HepG2 (cell line): ENCODE data around the gene WNK2. TPM values are rescaled to one million over a fixed set of nuclear protein-coding genes. Genes with fewer than 3 reads are reported as not detected.

ENCODE experiments used
- ASH2L ChIP-seq: fragments of 300-600, 200-600 bp; sonication (generic); IDR thresholded peaks from 2 replicates; pipeline ENCODE4 v1.7.0; 2017; ENCODE audit warnings: low read depth, mild to moderate bottlenecking, moderate library complexity, mixed read lengths, low read length; ENCODE audit not compliant: insufficient read length
- HNF1A ChIP-seq, 2 experiments: sonication (generic) in 1 of 2; formaldehyde crosslinking in 1 of 2; IDR thresholded peaks; 2 replicates each; pipeline versions ENCODE4 v1.4.0 to v1.6.1; 2016 to 2020; ENCODE audit warnings: borderline replicate concordance in 1 of 2, low read depth in 1 of 2, mild to moderate bottlenecking in 1 of 2, missing genetic modification reagents in 1 of 2
- JDP2 ChIP-seq: sonication (generic); formaldehyde crosslinking; IDR thresholded peaks from 2 replicates; pipeline ENCODE4 v1.8.1; 2022; ENCODE audit warnings: missing genetic modification reagents, borderline replicate concordance
- KDM5A ChIP-seq: fragments of 200-600 bp; sonication (generic); IDR thresholded peaks from 2 replicates; pipeline ENCODE4 v1.7.0; 2018; ENCODE audit warnings: antibody characterized with exemption, mild to moderate bottlenecking, low read length, borderline replicate concordance
- PRPF4 ChIP-seq: fragments of 200-400 bp; formaldehyde crosslinking; IDR thresholded peaks from 2 replicates; pipeline ENCODE4 v1.6.1; 2016; ENCODE audit warnings: low read length, low read depth; ENCODE audit not compliant: poor library complexity, severe bottlenecking
- ZFP36L1 ChIP-seq: sonication (generic); formaldehyde crosslinking; IDR thresholded peaks from 2 replicates; pipeline ENCODE4 v1.8.0; 2022; ENCODE audit warnings: mild to moderate bottlenecking, missing genetic modification reagents, moderate library complexity
- ZNF709 ChIP-seq: sonication (generic); formaldehyde crosslinking; IDR thresholded peaks from 2 replicates; pipeline ENCODE4 v1.5.0; 2020; ENCODE audit warnings: mild to moderate bottlenecking, missing genetic modification reagents
- ZNF773 ChIP-seq: sonication (generic); formaldehyde crosslinking; IDR thresholded peaks from 2 replicates; pipeline ENCODE4 v1.4.0; 2020; ENCODE audit warnings: missing genetic modification reagents, borderline replicate concordance
- polyA plus RNA-seq, 8 experiments: library from polyadenylated mRNA; depleted of rRNA in 3 of 8; stranded (reverse) in 7 of 8; unstranded in 1 of 8; fragments of >200 nt; fragmentation: Illumina TruSeq in 4 of 8; extraction: Trizol in 4 of 8; gene quantifications; 2 replicates each; pipeline versions ENCODE4 v1.2.1 to v1.2.3, GENCODE V29; 2011 to 2016; ENCODE audit warnings: low read depth in 4 of 8, missing spikeins in 1 of 8, mixed read lengths in 1 of 8; ENCODE audit not compliant: insufficient read depth in 1 of 8
- total RNA-seq, 5 experiments: library from RNA; depleted of rRNA; stranded (reverse); fragments of >200 nt; fragmentation: Illumina TruSeq; extraction: Trizol; gene quantifications; 2 replicates each; pipeline ENCODE4 v1.2.3, GENCODE V29; 2016; ENCODE audit warnings: low read depth in 1 of 5
- TF ChIP-seq, protein P1 (sequence below): sonication (generic); formaldehyde crosslinking; IDR thresholded peaks from 2 replicates; pipeline ENCODE4 v1.8.1; 2023; ENCODE audit warnings: mild to moderate bottlenecking, inconsistent platforms, moderate library complexity, missing genetic modification reagents, borderline replicate concordance
- TF ChIP-seq, protein P2 (sequence below): sonication (generic); formaldehyde crosslinking; IDR thresholded peaks from 2 replicates; pipeline ENCODE4 v1.5.0; 2020; ENCODE audit warnings: mild to moderate bottlenecking, missing genetic modification reagents, borderline replicate concordance
- TF ChIP-seq, protein P3 (sequence below): sonication (generic); formaldehyde crosslinking; IDR thresholded peaks from 2 replicates; pipeline ENCODE4 v1.4.0; 2020; ENCODE audit warnings: missing genetic modification reagents

The WNK2 gene
- total and polyA plus RNA-seq, 2 of the 13 experiments (the other 11 are each of a cell fraction or from before 2014, with no cell fraction given): 10.5 to 12.0 TPM

- TF ChIP-seq PRPF4: no peak
- no peak for TF ChIP-seq ZNF709 (CRISPR knock-in tag)
- no peak for TF ChIP-seq ZFP36L1
- TF ChIP-seq ZNF773 (CRISPR knock-in tag): 0 out of 2 replicates have a peak, but pooled peaks have one; percentile 30
- TF ChIP-seq, protein P1, sequence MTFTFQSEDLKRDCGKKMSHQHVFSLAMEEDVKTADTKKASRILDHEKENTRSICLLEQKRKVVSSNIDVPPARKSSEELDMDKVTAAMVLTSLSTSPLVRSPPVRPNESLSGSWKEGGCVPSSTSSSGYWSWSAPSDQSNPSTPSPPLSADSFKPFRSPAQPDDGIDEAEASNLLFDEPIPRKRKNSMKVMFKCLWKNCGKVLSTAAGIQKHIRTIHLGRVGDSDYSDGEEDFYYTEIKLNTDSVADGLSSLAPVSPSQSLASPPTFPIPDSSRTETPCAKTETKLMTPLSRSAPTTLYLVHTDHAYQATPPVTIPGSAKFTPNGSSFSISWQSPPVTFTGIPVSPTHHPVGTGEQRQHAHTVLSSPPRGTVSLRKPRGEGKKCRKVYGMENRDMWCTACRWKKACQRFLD (CRISPR knock-in tag): no peak
- TF ChIP-seq, protein P2, sequence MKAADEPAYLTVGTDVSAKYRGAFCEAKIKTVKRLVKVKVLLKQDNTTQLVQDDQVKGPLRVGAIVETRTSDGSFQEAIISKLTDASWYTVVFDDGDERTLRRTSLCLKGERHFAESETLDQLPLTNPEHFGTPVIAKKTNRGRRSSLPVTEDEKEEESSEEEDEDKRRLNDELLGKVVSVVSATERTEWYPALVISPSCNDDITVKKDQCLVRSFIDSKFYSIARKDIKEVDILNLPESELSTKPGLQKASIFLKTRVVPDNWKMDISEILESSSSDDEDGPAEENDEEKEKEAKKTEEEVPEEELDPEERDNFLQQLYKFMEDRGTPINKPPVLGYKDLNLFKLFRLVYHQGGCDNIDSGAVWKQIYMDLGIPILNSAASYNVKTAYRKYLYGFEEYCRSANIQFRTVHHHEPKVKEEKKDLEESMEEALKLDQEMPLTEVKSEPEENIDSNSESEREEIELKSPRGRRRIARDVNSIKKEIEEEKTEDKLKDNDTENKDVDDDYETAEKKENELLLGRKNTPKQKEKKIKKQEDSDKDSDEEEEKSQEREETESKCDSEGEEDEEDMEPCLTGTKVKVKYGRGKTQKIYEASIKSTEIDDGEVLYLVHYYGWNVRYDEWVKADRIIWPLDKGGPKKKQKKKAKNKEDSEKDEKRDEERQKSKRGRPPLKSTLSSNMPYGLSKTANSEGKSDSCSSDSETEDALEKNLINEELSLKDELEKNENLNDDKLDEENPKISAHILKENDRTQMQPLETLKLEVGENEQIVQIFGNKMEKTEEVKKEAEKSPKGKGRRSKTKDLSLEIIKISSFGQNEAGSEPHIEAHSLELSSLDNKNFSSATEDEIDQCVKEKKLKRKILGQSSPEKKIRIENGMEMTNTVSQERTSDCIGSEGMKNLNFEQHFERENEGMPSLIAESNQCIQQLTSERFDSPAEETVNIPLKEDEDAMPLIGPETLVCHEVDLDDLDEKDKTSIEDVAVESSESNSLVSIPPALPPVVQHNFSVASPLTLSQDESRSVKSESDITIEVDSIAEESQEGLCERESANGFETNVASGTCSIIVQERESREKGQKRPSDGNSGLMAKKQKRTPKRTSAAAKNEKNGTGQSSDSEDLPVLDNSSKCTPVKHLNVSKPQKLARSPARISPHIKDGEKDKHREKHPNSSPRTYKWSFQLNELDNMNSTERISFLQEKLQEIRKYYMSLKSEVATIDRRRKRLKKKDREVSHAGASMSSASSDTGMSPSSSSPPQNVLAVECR (CRISPR knock-in tag): peak; percentile 63; the same call in 1 of the 2 replicates
- TF ChIP-seq ASH2L: peak; percentile 59
- TF ChIP-seq, protein P3, sequence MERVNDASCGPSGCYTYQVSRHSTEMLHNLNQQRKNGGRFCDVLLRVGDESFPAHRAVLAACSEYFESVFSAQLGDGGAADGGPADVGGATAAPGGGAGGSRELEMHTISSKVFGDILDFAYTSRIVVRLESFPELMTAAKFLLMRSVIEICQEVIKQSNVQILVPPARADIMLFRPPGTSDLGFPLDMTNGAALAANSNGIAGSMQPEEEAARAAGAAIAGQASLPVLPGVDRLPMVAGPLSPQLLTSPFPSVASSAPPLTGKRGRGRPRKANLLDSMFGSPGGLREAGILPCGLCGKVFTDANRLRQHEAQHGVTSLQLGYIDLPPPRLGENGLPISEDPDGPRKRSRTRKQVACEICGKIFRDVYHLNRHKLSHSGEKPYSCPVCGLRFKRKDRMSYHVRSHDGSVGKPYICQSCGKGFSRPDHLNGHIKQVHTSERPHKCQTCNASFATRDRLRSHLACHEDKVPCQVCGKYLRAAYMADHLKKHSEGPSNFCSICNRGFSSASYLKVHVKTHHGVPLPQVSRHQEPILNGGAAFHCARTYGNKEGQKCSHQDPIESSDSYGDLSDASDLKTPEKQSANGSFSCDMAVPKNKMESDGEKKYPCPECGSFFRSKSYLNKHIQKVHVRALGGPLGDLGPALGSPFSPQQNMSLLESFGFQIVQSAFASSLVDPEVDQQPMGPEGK (CRISPR knock-in tag): no peak
- TF ChIP-seq JDP2 (CRISPR knock-in tag): no peak
- no peak for TF ChIP-seq KDM5A
- TF ChIP-seq HNF1A (IDR thresholded peaks at IDR 0.05; ENCODE audit: low read depth): no peak
- 0 out of 2 replicates have a peak, but pooled peaks have one; percentile 10 for TF ChIP-seq HNF1A (CRISPR knock-in tag; IDR thresholded peaks at IDR 0.05; ENCODE audit: borderline replicate concordance)
These were observed at the start of gene WNK2 (continued) for GRCh38 chr9:93183663-93184431.
